Parathyroid adenoma (tissue), 2 donors: ENCODE measurements around the gene FYB1.

Experiments used
- H2AFZ ChIP-seq: fragments of 300-600 bp; sonication (generic); one replicate; pipeline ENCODE4 v1.7.0; 2017; ENCODE audit warnings: antibody characterized with exemption, mild to moderate bottlenecking
- H3K27ac ChIP-seq: fragments of 300-600 bp; sonication (generic); one replicate; pipeline ENCODE4 v1.7.0; 2017
- H3K27me3 ChIP-seq: fragments of 300-600 bp; sonication (generic); one replicate; pipeline ENCODE4 v1.7.0; 2017; ENCODE audit warnings: low read length; ENCODE audit not compliant: control insufficient read depth, insufficient read depth
- H3K36me3 ChIP-seq: fragments of 300-600 bp; sonication (generic); one replicate; pipeline ENCODE4 v1.7.0; 2017; ENCODE audit warnings: low read length; ENCODE audit not compliant: control insufficient read depth, insufficient read depth
- H3K4me1 ChIP-seq: fragments of 300-600 bp; sonication (generic); one replicate; pipeline ENCODE4 v1.7.0; 2017; ENCODE audit warnings: control low read depth
- H3K4me2 ChIP-seq: fragments of 300-600 bp; sonication (generic); one replicate; pipeline ENCODE4 v1.7.0; 2017; ENCODE audit warnings: low read length
- H3K4me3 ChIP-seq: fragments of 300-600 bp; sonication (generic); one replicate; pipeline ENCODE4 v1.7.0; 2017; ENCODE audit warnings: low read depth, low read length
- H3K79me2 ChIP-seq: fragments of 300-600 bp; sonication (generic); one replicate; pipeline ENCODE4 v1.7.0; 2017; ENCODE audit warnings: control low read depth
- H3K9ac ChIP-seq: fragments of 300-600 bp; sonication (generic); one replicate; pipeline ENCODE4 v1.7.0; 2017; ENCODE audit warnings: mild to moderate bottlenecking
- H3K9me3 ChIP-seq: fragments of 300-600 bp; sonication (generic); one replicate; pipeline ENCODE4 v1.7.0; 2017; ENCODE audit warnings: low read length; ENCODE audit not compliant: control insufficient read depth
- TF ChIP-seq, protein P1 (sequence below): fragments of 300-600 bp; sonication (generic); IDR thresholded peaks from one replicate; pipeline ENCODE4 v1.7.0; 2017; ENCODE audit warnings: antibody characterized with exemption, mild to moderate bottlenecking
- donor health status: primary hyperparathyroidism.

Gene FYB1

DNA sequence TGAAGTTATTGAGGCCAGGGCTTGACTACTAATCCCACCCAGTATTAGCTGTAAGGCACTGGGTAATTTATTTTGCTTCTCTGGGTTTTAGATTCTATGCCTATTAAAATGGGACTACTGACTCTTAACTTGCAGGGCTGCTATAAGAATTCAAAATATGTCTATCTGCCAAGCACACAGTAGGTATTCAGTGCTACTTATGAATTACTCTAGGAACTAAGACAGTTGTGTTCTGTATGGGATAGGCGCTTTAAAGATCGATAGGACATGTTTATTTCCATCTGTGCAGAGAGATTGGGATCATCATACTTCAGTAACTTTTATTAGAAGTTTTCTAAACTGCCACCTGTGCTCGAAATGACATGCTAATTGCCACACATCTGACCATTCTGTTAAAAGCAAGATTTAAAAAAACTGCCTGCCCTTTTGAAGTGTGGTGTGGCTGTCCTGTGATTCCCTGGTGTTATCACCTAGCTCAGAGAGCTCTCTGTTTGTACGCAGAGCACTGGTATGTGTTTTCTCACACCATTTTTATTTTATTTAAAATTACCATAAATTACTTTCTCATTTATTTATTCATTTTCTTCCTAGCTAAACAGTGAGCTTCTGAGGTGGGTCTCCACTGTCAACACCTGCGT lies 58.7 kb downstream of the FYB1 start:
- H3K36me3 ChIP-seq = no peaks in the 10 kb centered on the region
- H3K4me3 ChIP-seq = no peak overlapping the region
- TF ChIP-seq, protein P1, sequence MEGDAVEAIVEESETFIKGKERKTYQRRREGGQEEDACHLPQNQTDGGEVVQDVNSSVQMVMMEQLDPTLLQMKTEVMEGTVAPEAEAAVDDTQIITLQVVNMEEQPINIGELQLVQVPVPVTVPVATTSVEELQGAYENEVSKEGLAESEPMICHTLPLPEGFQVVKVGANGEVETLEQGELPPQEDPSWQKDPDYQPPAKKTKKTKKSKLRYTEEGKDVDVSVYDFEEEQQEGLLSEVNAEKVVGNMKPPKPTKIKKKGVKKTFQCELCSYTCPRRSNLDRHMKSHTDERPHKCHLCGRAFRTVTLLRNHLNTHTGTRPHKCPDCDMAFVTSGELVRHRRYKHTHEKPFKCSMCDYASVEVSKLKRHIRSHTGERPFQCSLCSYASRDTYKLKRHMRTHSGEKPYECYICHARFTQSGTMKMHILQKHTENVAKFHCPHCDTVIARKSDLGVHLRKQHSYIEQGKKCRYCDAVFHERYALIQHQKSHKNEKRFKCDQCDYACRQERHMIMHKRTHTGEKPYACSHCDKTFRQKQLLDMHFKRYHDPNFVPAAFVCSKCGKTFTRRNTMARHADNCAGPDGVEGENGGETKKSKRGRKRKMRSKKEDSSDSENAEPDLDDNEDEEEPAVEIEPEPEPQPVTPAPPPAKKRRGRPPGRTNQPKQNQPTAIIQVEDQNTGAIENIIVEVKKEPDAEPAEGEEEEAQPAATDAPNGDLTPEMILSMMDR = no peak
- no peak overlapping the region for H3K9ac ChIP-seq
- H2AFZ ChIP-seq = no peak overlapping the region
- H3K4me2 ChIP-seq = no peak overlapping the region
- no peaks in the 10 kb centered on the region for H3K4me1 ChIP-seq
- no peaks in the 10 kb centered on the region for H3K79me2 ChIP-seq
- H3K27ac ChIP-seq = no peak overlapping the region
- H3K27me3 ChIP-seq = no peaks in the 10 kb centered on the region
- no peaks in the 10 kb centered on the region for H3K9me3 ChIP-seq

DNA sequence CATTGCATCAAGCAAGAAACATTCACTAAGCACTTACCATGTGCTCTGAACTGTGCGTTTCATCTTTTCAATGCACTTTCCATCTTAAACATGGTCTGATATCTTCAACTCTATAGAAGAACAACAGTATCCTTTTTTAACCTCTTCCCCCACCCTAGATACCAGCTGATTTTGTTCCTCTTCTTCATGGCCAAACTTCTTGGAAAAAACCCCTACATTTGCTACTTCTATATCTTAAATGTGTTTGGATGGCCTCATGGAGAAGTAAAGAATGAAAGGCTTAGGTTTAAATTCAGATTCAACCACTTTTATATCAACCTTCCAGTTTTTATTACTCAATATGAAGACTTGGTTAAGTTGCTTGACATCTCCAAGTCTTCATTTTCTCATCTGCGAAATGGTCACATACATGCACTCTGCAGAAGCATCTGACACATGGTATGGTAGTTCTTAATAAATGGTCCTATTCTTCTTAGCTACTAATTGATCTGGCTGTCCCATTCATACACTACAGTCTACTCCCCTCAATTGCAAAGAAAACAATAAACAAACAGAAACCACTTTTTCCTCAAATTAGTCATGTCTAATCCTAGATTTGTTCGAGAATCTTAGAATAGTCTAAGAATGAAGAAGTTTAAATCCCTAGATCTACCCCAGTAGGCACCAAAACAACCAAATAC lies 59.4 kb downstream of the FYB1 start:
- Histone ChIP-seq H3K4me2 (no peak overlapping the region), H3K27ac (no peak overlapping the region), H3K27me3 (no peaks in the 10 kb centered on the region), H2AFZ (no peak overlapping the region), H3K79me2 (no peaks in the 10 kb centered on the region), H3K9me3 (no peaks in the 10 kb centered on the region), H3K4me1 (no peaks in the 10 kb centered on the region), H3K36me3 (no peaks in the 10 kb centered on the region), H3K9ac (no peak overlapping the region), H3K4me3 (no peak overlapping the region)
- TF ChIP-seq, protein P1 = no peak

DNA sequence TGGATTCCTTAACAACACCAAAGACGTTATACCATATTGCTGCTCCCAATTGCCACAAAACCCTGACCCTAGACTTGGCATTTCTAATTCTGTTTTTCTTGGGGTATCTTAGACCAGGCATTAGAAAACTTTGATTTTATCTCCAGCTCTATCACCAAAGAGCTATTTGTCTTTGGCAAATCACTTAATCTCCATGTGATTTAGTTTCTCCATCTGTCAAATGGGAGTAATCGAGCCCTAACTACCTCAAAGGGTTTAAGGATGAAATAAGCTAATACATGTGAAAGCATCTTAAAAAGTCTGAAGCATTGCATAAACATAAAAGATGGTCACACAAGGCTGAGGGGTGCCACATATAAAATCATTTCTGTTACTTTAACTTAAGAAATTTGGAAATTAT lies 60.6 kb downstream of the FYB1 start:
- TF ChIP-seq, protein P1 = no peak
- Histone ChIP-seq H3K9me3 (no peaks in the 10 kb centered on the region), H3K36me3 (no peaks in the 10 kb centered on the region), H3K9ac (no peak overlapping the region), H3K4me1 (no peaks in the 10 kb centered on the region), H3K4me2 (no peak overlapping the region), H3K79me2 (no peaks in the 10 kb centered on the region), H3K27ac (no peak overlapping the region), H3K4me3 (no peak overlapping the region), H2AFZ (no peak overlapping the region), H3K27me3 (no peaks in the 10 kb centered on the region)

DNA sequence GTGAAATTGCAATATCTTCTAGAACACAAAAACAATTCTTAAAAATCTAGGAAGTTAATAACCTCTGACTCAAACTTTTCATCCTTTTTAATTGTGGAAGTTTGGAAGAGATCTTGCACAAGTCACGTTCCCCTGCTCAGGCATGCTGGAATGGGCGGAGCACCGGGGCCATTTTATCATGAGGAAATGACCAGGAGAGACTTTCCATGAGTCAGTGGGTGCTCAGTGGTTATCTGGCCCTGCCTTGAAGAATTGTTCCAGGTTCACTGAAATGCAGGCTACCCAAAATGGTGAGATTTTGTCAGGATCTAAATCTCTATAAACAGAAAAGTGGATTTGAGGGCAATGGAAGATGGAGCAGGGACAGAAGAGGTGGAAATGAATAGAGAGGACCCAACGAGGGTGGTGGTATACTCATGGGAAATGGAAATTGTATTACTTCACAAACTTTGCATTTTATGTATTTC lies 61.2 kb downstream of the FYB1 start:
- H3K4me3 ChIP-seq = no peak overlapping the region
- no peaks in the 10 kb centered on the region for H3K9me3 ChIP-seq
- no peaks in the 10 kb centered on the region for H3K4me1 ChIP-seq
- no peaks in the 10 kb centered on the region for H3K79me2 ChIP-seq
- no peak overlapping the region for H3K9ac ChIP-seq
- H3K36me3 ChIP-seq = no peaks in the 10 kb centered on the region
- H3K27ac ChIP-seq = no peak overlapping the region
- no peak overlapping the region for H3K4me2 ChIP-seq
- TF ChIP-seq, protein P1 = no peak
- no peak overlapping the region for H2AFZ ChIP-seq
- no peaks in the 10 kb centered on the region for H3K27me3 ChIP-seq

DNA sequence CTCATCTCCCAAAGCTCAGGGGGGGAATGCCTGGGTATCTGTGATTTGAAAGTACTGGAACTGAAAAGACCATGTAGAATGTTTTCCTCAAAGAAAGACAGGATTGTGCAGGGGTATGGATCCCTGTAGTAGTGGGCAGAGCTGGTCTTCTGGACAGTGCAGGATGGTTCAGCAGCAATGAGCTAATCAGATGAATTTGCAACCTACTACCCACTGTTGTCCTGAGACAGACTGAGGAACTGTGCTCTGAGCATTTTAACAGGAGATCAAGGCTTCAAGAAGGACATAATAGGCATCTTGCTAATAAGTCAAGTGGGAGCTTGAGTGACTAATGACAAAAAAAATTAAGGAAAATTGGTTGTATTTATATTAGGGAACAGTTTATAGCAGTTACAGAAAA lies 61.7 kb downstream of the FYB1 start:
- H3K36me3 ChIP-seq = no peaks in the 10 kb centered on the region
- no peaks in the 10 kb centered on the region for H3K27me3 ChIP-seq
- H2AFZ ChIP-seq = no peak overlapping the region
- no peak overlapping the region for H3K27ac ChIP-seq
- no peaks in the 10 kb centered on the region for H3K4me1 ChIP-seq
- no peak overlapping the region for H3K9ac ChIP-seq
- H3K79me2 ChIP-seq = no peaks in the 10 kb centered on the region
- H3K4me3 ChIP-seq = no peak overlapping the region
- TF ChIP-seq, protein P1 = no peak
- no peak overlapping the region for H3K4me2 ChIP-seq
- H3K9me3 ChIP-seq = no peaks in the 10 kb centered on the region
